ENCODE results near the gene EVX2. TPM values are rescaled to one million over a fixed set of nuclear protein-coding genes. Genes with fewer than 3 reads are reported as not detected.

EVX2 gene
- total and polyA plus RNA-seq, 4 donors = not detected

- no peak for DNase-seq (ENCODE audit: low spot score)
- peaks cover 0 to 7% (median under 1%) of the 10 kb centered on the region in 4 donors for H3K9me3 ChIP-seq (ENCODE audit: control insufficient read depth in 4 of 4, low read length in 3 of 4)
- no peak overlapping the region for H3K27ac ChIP-seq (ENCODE audit: low read depth in 1 of 2, low read length in 2 of 2)
- WGBS = 15% methylated on average over 53 of the region's 53 CpGs
- peaks cover 21 to 48% (median 35%) of the 10 kb centered on the region in 4 donors for H3K27me3 ChIP-seq (ENCODE audit: control insufficient read depth in 4 of 4, insufficient read depth in 4 of 4, low read length in 3 of 4)
- TF ChIP-seq RAD21 (IDR thresholded peaks at IDR 0.05) (no peak), FOXA1 (IDR thresholded peaks at IDR 0.05) (no peak), SP1 (IDR thresholded peaks at IDR 0.05) (no peak), GABPA (IDR thresholded peaks at IDR 0.05 in 1 of 2, conservative IDR thresholded peaks at IDR 0.05 in 1 of 2) (no peak), HNF4G (IDR thresholded peaks at IDR 0.05) (no peak), HNF4A (conservative IDR thresholded peaks at IDR 0.05) (no peak)
- no peaks in the 10 kb centered on the region for H3K36me3 ChIP-seq (ENCODE audit: control insufficient read depth in 4 of 4, insufficient read depth in 3 of 4, low read depth in 1 of 4, low read length in 3 of 4)
- no peak overlapping the region for H3K9ac ChIP-seq (ENCODE audit: low read depth in 1 of 2, low read length in 2 of 2)
- peaks cover 4 to 10% (median 9%) of the 10 kb centered on the region in 4 donors for H3K4me1 ChIP-seq (ENCODE audit: control insufficient read depth in 4 of 4, insufficient read depth in 4 of 4, low read length in 3 of 4)
- no peak overlapping the region for H3K4me3 ChIP-seq (ENCODE audit: low read depth in 1 of 3, low read length in 3 of 3)
Measured at GRCh38 chr2:176121190-176122051, 37.7 kb upstream of the EVX2 start.

GRCh38 chr2:176120364-176121189 is 36.8 kb upstream of the EVX2 start:
- no peak overlapping the region for H3K9ac ChIP-seq (ENCODE audit: low read depth in 1 of 2, low read length in 2 of 2)
- peaks cover 4 to 12% (median 10%) of the 10 kb centered on the region in 4 donors for H3K4me1 ChIP-seq (ENCODE audit: control insufficient read depth in 4 of 4, insufficient read depth in 4 of 4, low read length in 3 of 4)
- peaks cover 0 to 7% (median under 1%) of the 10 kb centered on the region in 4 donors for H3K9me3 ChIP-seq (ENCODE audit: control insufficient read depth in 4 of 4, low read length in 3 of 4)
- no peak for DNase-seq (ENCODE audit: low spot score)
- H3K4me3 ChIP-seq (ENCODE audit: low read depth in 1 of 3, low read length in 3 of 3) = no peak overlapping the region
- WGBS = 14% methylated on average over 13 of the region's 13 CpGs
- H3K36me3 ChIP-seq (ENCODE audit: control insufficient read depth in 4 of 4, insufficient read depth in 3 of 4, low read depth in 1 of 4, low read length in 3 of 4) = no peaks in the 10 kb centered on the region
- H3K27me3 ChIP-seq (ENCODE audit: control insufficient read depth in 4 of 4, insufficient read depth in 4 of 4, low read length in 3 of 4) = peaks cover 21 to 42% (median 38%) of the 10 kb centered on the region in 4 donors
- TF ChIP-seq SP1 (IDR thresholded peaks at IDR 0.05) (no peak), RAD21 (IDR thresholded peaks at IDR 0.05) (no peak), GABPA (IDR thresholded peaks at IDR 0.05 in 1 of 2, conservative IDR thresholded peaks at IDR 0.05 in 1 of 2) (no peak), ZBTB33 (IDR thresholded peaks at IDR 0.05) (no peak), CTCF (IDR thresholded peaks at IDR 0.05; ENCODE audit: low read depth, low read length, missing input control) (no peak), MAX (IDR thresholded peaks at IDR 0.05) (no peak), HNF4A (conservative IDR thresholded peaks at IDR 0.05) (no peak), NR2F2 (IDR thresholded peaks at IDR 0.05) (no peak)
- no peak overlapping the region for H3K27ac ChIP-seq (ENCODE audit: low read depth in 1 of 2, low read length in 2 of 2)

All from liver (tissue), 9 donors.